Activated CD4-positive, alpha-beta T cell treated with anti-CD3 and anti-CD28 coated beads for 4 hours (primary cell): ENCODE data around the gene RANBP17.

Experiments
- DNase-seq, 2 donors: peaks; one replicate each; pipeline ENCODE4 v3.0.0-alpha.2; 2020

The RANBP17 gene

DNA sequence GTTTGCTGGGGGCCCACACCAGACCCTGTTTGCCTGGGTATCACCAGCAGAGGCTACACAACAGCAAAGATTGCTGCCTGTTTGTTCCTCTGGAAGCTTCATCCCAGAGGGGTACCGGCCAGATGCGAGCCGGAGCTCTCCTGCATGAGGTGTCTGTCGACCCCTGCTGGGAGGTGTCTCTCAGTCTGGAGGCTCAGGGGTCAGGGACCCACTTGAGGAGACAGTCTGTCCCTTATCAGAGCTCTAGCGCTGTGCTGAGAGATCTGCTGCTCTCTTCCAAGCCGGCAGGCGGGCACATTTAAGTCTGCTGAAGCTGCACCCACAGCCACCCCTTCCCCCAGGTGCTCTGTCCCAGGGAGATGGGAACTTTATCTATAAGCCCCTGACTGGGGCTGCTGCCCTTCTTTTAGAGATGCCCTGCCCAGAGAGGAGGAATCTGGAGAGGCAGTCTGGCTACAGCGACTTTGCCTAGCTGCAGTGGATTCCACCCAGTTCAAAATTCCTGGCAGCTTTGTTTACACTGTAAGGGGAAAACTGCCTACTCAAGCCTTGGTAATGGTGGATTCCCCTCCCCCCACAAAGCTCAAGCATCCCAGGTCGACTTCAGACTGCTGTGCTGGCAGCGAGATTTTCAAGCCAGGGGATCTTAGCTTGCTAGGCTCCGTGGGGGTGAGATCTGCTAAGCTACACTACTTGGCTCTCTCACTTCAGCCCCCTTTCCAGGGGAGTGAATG, 241.2 kb downstream of the RANBP17 start:
- no peak for DNase-seq

DNA sequence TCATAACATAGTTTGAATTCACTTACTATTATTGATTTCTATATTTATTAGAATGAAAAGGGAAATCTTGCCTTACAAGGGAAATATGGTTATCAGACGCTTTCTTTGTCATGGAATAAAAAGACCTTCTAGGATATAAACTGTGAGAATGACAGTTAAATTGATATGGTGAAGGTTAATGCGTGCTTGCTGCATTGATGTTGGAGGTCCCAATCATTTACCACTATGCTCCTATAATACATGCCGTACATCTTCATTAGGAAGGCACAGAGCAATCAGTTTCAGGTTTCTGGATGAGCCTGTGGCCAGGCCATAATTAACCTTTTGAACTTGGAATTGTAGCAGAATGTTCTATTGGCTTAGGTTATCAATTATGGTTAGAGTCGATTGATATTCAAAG, 245.9 kb downstream of the RANBP17 start:
- no peak for DNase-seq

DNA sequence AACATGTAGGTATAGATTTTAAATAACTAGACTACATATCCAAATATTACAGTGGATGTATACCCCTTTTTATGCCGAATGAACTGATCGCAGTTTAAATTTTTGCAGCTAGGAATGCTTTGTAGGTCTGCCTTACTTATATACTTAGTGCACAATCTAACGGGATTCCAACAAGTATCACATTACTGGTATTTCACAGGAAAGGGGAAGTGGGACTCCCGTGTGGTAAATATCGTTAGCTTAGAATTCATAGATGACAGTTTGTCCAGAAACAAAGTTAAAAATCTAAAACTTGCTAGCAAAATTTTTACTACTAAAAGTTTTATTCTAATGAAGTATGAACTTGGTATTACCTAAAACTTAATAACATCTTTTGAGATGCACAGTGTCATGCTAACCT, 253.7 kb downstream of the RANBP17 start:
- DNase-seq, result no peak

DNA sequence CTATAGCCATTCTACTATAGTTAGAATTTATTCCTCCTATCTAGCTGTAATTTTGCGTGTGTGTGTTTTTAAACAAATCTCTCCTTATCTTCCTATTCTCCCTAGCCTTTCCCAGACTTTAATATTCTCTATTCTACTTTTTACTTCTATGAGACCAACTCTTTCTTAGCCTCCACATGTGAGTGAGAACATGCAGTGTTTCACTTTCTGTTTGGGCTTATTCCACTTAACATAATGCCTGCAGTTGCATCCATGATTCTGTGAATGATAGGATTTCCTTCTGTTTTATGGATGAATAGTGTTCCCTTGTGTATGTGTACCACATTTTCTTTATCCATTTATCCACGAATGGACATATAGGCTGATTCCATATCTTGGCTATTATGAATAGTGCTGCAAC, 254.9 kb downstream of the RANBP17 start:
- no peak for DNase-seq

DNA sequence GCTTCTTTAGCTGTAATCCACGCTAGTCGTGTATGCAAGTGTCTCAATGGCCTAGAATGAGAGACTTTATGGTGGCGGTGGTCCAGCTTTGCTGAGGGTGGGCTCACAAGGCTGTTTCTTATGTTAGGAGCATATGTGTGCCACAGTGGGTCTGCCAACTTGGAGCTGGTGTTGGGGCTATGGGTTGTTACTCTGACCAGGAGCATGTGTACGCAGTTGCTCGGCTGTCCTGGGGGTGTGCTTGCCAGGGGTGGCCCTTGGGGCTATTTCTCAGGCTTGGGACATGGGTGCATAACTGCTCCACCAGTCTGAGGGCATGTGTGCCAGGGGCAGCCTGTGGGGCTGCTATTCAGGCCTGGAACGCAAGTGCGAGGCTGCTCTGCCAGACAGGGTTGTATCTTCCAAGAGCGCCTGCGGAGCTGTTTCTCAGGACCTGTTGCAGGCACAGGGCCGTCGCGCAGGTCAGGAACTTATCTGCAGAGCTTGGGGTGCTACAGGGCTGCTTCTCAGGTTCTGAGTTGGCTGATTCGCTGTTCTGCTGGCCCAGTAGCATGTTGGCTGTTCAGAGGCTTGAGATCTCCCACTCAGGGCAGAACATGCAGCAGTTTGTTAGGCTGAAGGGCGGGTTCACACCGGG, 259.3 kb downstream of the RANBP17 start:
- DNase-seq, result no peak

DNA sequence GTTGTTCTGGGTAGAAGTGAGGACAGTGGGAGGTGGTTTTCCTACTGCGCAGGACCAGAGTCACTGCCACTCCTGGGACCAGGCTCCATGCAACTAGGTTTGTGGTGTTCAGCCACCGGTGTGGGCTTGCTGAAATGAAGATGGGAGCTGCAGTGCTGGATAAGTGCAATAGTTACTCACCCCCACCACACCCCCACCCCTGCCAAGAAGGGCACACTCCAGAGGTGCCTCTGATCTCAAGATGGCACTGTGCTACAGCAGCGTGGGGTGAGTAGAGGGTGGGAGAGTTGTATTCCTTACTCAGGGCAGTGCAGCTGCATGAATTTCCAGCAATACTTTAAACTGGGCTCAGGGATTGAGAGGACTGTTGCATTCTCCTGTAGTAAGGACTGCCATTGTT, 259.8 kb downstream of the RANBP17 start:
- DNase-seq, result no peak

DNA sequence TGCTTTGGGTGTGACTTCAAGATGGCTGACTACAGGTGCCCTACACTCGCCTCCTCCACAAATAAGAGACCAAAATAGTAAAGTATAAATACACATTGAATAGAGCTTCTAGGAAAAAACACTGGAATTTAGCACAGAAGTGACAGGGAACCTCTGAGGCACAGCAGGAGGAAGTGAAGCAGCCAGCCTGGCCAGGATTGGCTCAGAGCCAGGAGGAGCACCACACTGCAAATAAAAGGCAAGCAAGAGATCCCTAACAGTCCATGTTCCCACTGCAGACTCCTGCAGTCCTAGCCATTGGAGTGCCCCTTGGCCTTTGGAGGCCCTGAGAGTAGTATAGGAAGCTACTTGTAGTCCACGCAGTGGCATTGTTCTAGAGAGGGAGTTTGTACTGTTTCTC, 260.6 kb downstream of the RANBP17 start:
- no peak for DNase-seq

DNA sequence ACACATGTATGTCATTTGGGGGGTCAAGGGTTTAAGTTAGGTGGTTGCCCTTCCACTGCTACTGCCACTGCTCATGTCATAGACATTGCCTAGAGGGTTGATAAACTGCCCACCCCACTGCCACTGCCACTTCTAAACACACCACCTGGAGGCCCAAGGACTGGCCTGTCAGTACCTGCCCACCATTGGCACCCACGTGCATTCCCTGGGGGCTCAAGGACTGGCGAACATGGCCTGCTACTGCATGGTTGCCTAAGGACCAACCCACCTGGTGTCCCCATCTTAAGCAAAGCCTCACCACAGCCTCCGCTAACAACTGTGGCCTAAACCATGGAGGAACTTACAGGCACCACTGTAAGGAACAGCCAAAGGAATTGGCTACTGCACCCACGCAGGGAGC, 261.6 kb downstream of the RANBP17 start:
- DNase-seq, result no peak

DNA sequence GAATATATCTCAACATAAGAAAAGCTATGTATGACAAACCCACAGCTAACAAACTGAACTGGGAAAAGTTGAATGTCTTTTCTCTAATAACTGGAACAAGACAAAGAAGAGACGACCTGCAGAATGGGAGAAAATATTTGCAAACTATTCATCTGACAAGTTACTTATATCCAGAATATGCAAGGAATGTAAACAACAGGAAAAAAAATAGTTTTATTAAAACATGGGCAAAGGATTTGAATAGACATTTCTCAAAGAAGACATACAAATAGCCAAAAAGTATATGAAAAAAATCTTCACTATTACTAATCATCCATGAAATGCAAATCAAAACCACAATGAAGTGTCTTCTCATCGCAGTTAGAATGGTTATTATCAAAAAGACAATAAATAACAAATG, 265.5 kb downstream of the RANBP17 start:
- no peak for DNase-seq

DNA sequence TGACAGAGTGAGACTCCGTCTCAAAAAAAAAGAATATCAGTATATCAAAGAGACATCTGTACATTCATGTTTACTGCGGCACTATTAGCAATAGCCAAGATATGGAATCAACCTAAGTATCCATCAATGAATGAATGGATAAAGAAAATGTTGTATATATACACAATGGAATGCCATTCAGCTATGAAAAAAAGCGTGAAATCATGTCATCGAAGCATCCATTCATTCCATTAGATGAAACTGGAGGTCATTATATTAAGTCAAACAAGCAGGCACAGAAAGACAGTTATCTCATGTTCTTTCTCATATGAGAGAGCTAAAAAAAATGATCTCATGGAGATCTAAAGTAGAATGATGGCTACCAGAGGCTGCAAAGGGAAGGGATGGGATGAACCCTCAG, 266.3 kb downstream of the RANBP17 start:
- no peak for DNase-seq

DNA sequence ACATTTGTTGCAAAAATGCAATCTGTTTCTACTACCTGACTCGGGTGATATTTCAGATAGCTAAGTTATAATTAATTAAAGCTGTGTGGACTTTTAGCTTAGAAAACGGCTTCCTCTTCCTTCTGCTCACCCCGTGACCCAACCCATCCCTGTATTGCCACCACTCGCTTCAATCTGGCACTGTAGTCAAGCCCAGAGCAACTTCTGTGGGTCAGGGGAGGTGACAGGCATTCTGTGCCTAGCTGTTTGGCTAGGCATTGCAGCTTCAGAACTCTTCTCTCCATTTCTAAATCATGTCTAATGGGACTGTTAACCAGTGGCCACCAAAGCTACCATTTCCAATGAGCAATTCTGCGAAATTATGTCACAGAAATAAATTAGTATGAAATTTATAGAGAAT, 267.5 kb downstream of the RANBP17 start:
- no peak for DNase-seq

DNA sequence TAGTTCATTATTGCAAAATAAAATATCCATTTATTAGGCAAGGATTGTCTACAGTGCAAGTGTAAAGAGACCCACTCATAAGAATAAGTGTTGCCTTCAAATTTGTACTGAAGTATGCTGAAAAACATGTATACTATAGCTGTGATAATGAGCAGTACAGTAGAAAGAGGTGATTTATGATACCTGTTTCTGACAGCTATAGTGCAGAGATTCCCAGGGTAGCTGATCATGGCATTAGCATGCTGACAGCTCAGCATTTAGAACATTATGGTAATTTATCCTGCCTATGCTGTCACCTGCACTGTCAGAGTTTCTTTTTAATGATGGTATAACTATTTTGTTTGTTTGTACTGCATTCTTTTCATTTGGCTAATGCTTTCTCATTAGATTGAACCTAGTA, 269.7 kb downstream of the RANBP17 start:
- no peak for DNase-seq

DNA sequence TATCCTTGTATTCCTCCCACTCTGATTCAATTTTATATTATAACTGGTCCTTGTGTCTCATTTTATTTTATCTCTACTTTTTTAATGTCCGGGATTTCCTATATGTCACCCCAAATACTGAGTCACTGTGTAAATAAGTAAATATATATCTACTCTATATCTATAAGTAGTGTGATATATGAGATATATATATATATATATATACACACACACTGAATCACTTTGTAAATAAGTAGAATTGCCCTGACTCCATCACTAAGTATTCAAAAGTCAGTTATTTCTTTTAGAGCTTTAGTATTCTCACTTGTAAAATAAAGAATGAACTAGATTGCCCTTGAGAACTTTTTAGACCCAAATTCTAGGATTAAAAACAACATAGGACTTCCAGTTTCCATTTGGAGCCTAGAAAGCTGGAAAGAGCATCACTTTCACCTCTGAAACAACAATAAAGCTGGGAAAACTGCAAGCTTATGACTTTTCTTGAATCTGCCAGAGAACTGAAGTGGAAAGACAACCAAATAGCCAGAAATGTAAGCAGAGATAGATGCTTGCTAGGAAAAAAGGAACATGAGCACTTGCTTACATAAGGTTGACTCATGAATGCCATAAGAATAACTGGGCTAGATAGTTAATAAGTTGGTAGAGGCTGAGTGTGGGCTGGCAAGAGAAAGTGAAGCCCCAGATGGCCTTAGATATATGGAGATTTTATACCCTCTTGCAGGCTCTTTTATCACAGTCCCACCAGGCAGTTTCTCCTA, 276.1 kb downstream of the RANBP17 start:
- no peak for DNase-seq

DNA sequence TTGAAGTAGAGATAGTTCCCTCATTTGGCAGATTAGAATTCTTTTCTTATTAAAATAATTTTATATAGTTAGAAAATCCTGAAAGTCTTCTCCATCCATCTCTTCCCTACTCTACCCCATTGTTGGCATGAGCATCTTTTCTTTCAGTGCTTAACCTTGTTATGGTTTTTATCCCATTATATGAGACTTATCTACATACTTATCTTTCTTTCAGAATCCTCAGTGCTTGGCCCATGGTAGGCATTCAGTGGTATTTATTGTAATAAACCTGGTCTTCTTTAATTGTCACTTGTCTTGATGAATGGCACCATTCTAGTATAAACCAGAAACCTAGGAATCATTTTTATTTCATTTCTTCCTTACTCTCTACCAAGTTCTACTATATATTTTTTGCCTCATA, 277.4 kb downstream of the RANBP17 start:
- no peak for DNase-seq

DNA sequence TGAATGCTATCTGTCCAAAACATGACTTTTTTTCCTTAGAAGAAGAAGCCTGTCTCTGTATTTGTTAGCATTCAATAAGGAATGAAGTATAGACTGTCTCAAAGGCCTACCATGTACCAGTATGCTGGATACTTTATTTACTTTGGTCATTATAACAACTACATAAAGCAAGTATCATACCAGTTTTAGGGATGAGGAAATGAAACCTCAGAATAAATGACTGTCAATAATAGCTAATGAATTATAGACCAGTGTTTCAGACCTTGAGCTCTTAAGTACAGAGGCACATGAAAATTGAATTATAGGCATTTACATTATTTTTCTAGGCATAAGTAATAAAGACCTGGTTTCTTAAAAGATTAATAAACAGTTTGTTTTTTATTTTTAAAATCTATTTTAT, 280.8 kb downstream of the RANBP17 start:
- no peak for DNase-seq

DNA sequence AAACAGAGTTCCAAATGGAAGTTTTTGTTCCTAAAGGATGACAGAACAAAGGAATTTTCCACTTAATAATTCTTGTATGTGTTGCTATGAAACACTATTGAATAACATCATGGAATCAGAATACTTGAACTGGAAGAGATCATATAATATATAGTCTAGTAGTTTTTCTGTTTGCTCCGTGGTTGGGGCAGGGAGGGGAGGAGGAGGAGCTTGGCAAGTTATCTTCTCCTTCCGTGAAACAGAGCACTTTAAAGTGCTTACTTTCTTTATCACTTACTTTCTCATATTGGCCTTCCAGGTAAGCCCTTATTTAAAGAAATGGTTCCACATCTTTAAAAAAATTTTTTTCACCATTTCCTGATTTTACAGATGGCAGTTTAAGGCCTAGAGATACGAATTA, 281.4 kb downstream of the RANBP17 start:
- no peak for DNase-seq

DNA sequence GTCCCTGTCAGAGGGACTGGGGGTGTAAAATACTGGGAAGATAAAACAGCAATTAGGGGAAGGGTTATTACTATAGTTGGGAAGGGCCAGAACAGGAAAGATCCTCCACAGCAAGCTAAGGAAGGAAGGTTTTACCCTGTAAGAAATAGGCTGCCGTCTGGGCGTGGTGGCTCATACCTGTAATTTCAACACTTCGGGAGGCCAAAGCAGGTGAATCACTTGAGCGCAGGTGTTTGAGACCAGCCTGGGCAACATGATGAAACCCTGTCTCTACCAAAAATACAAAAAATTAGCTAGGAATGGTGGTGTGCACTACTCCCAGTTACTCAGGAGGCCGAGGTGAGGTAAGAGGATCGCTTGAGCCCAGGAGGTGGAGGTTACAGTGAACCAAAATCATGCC, 282.1 kb downstream of the RANBP17 start:
- DNase-seq, result no peak

DNA sequence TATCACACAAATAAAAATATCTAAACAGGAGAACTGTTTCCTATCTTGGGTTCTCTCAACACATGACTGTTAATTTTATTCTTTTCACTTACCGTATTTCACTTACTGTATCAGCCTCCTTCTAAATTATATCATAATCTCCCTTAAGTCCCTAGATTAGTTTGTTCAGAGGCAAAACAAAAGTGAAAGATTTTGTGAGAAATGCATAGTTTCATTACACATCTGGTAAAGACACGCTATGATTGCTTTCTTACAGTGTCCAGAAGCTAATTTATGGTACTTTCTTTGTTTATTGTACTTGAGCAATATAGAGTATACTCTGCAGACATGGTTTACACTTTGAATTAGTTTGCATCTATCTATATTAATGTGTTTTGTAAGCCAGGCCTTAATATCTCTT, 287.5 kb downstream of the RANBP17 start:
- DNase-seq, result no peak

DNA sequence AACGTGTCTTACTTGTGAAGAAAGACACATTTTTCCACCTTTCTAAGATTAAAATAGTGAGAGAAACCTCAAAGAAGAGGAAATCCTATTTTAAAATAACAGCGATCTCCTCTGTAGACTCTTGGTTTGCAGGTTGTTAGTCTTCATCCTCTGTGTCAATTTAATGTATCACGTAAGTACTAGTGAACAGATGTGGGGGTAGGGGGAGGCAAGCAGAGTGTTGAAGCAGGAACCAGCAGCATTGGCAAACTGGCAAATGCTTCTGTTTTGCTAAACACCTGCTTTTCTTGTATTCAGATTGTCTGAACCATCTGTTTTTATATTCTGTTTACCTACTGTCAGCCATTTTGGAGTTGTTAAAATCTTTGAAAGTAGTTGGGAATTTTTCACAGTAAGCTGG, 288.0 kb downstream of the RANBP17 start:
- no peak for DNase-seq

DNA sequence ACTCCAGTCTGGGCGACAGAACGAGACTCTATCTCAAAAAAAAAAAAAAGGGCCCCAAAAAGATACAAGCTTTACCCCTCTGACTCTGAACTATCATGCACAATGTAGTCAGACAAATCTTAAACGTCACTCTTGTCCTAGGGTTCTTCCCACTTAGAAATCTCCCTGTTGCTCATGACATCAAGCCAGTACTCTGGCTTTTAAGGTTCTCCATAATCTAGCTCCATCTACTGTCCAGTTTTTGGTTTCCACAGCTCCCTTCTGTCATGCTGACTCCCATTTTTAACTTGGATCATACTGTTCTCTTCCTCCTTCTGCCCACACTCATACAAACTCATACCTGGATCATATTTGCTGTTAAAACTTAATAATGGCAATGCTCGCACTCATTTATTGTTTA, 290.6 kb downstream of the RANBP17 start:
- no peak for DNase-seq

DNA sequence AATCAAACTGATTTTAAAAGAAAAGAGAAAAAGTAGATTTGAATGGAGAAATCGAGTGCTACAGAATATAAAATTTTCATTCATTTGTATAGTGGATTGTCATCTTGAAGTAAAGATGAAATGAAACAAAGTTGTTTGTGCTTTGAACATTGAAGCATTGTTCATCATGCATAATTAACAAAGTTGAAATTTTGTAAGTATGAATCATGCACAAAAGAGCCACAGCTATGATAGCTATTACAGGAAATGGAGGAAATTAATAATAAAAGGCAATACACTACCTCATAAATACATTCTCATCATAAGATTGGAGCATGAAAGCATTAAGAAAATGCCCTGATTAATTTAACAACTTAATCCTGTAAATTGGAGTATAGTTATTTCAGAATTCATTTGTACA, 293.8 kb downstream of the RANBP17 start:
- DNase-seq, result no peak

DNA sequence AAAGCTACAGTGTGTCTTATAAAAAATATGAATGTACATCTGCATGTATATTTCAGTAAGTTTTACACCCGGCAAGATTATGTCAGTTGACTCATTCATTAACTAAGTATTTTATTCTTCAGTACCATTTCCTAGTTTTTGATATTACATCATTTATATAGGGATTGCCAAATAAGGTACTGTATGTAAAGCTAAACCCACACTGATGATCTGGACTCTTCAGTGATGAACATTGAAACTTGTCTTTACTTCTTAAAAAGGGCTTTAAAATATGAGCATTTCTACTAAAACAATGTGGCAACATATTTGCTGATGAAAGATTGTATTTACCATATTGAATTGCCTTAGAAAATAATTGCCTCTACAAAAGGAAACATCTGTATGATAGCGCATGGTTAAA, 295.5 kb downstream of the RANBP17 start:
- DNase-seq, result no peak

DNA sequence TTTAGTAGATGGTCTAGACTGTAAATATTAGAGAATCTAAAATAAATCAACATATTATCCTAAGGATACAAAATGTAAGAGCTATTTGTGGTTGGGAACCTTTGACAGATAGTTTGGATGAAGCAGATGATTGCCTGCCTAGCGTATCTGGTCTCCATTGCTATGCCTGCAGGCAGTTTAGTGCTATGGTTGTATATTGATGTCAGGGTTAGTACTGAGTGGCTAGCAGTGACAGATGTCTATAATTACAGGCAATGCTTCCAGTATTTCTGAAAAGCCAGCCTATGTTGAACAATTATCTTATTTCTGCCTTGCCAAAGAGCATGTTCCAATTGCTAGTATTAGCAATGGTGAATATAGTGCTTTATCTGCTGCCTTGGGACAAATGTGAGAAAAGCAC, 296.0 kb downstream of the RANBP17 start:
- DNase-seq, result no peak

DNA sequence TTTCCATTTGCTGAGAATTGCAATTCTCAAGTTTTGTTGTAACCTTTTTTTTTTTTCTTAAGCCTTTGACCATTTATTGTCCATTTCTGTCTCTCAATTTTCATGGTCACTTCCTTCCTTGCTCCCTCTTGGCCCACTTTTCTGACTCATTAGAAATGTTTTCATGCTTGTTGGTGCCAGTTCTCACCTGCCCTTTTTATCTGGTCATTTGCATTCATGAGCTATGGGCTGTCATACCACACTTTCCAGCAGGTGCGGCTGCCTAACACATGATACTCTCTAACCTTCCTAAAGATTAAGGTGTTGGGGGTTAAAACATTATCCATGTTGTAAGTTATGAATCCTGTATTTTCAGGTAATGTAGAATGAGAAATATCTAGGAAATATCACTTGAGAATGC, 296.8 kb downstream of the RANBP17 start:
- DNase-seq, result no peak
